IPS-20b (cell line): Measurements from ENCODE around the gene ACTN1.

Experiments used
- H3K27ac ChIP-seq: one replicate; pipeline ENCODE4 v1.5.1; 2013; ENCODE audit warnings: low read length
- H3K27me3 ChIP-seq: 2 replicates; pipeline ENCODE4 v1.6.1; 2013; ENCODE audit warnings: mild to moderate bottlenecking, low read length, inconsistent platforms; ENCODE audit not compliant: insufficient read depth
- H3K36me3 ChIP-seq: 2 replicates; pipeline ENCODE4 v1.6.1; 2013; ENCODE audit warnings: low read depth, mild to moderate bottlenecking, inconsistent platforms, low read length, moderate library complexity; ENCODE audit not compliant: insufficient read depth
- H3K4me1 ChIP-seq: 2 replicates; pipeline ENCODE4 v1.6.1; 2013; ENCODE audit warnings: mild to moderate bottlenecking, control low read depth, inconsistent platforms, low read length, moderate library complexity; ENCODE audit not compliant: insufficient read depth
- H3K4me3 ChIP-seq: 2 replicates; pipeline ENCODE4 v1.5.1; 2013; ENCODE audit warnings: mild to moderate bottlenecking, low read length, inconsistent platforms
- H3K9ac ChIP-seq: 2 replicates; pipeline ENCODE4 v1.6.1; 2013; ENCODE audit warnings: low read depth, mild to moderate bottlenecking, inconsistent platforms, low read length, moderate library complexity
- H3K9me3 ChIP-seq: 2 replicates; pipeline ENCODE4 v1.6.1; 2013; ENCODE audit warnings: mild to moderate bottlenecking, low read depth, low read length, inconsistent platforms; ENCODE audit not compliant: insufficient read depth

The ACTN1 gene

DNA sequence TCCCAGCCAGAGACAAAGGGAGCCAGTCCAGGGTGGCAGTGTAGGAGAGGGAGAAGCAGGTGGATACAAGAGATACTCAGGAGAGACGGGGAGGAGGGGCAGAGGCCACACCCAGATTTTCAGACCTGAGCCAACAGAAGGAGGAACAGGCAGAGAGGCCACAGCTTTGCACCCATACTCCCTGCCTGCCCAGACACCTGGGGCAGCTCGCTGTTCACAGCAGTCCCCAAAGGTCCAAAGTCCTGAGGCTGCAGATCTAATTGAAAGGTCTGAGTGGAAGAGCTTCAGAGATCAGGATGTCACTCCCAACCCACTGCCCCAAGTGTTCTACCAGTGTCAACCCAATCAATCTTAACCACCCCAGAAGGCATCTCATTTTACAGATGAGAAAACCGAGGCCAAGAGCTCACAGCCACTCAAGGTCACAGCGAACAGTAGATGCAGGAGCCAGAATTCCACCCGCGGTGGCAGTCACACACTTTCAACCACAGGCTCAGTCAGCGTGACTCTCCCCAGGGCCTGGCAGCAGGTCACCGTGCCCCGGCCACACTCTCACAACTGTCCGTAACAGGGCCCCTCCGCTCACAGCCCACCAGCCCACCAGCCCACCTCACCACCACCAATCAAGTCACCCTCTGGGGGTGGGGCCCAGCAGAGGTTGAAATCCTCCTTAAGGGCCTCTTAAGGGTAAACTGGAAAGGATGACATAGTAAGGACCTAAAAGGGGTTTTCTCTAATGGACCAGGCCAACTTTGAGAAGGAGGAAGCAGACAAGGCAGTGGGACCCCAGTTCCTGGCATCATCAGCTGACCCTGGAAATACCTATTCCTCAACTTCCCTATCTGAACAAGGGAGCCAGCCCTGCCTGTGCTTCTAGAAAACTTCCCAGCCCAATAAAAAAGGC lies 33.3 kb downstream of the ACTN1 start:
- no peak overlapping the region for H3K27ac ChIP-seq
- H3K9me3 ChIP-seq, result no peaks in the 10 kb centered on the region
- peaks cover 34% of the 10 kb centered on the region for H3K4me1 ChIP-seq
- no peak overlapping the region for H3K4me3 ChIP-seq
- H3K9ac ChIP-seq, result no peak overlapping the region
- peaks cover 9% of the 10 kb centered on the region for H3K36me3 ChIP-seq
- no peaks in the 10 kb centered on the region for H3K27me3 ChIP-seq

DNA sequence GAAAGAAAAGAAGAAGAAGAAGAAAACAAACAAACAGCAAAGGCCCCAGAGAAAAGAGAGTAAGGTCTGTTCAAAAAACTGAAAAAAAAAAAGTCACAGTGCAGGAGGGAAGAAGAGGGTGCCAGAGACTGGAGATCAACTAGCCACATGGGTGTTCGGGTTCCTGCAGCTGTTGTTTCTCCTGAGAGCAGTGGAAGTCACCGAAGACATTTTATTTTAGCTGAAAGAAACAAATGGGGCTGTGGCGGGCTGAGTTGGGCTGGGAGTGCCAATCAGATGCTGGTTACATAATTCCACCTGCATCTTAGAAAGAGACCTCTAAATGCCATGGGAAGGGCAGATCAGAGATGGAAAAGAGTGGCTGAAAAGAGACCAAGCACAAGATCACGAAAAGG lies 33.9 kb downstream of the ACTN1 start:
- Histone ChIP-seq H3K9ac (no peak overlapping the region), H3K36me3 (peaks cover 9% of the 10 kb centered on the region), H3K4me1 (peaks cover 34% of the 10 kb centered on the region), H3K27me3 (no peaks in the 10 kb centered on the region), H3K27ac (no peak overlapping the region), H3K9me3 (no peaks in the 10 kb centered on the region), H3K4me3 (no peak overlapping the region)

DNA sequence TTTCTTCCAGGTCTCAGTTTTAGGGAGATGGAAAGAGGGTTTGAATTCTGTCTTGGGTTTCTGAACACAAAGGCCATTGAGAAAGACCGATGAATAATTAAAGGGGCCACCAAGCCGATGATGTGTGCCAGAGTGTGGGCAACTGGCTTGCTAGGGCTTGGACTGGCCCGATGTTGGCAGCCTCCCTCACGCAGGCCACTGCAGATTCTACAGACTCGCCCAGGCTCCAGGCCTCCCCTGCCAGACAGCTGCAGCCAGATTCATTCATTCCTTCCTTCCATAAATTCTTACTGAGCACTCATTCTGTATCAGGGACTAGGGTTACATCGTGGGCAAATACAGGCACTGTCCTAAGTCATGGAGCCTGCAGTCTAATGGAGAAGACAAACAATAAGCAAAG lies 34.9 kb downstream of the ACTN1 start:
- no peak overlapping the region for H3K27ac ChIP-seq
- H3K36me3 ChIP-seq, result peaks cover 9% of the 10 kb centered on the region
- no peaks in the 10 kb centered on the region for H3K27me3 ChIP-seq
- no peaks in the 10 kb centered on the region for H3K9me3 ChIP-seq
- H3K4me1 ChIP-seq, result peaks cover 40% of the 10 kb centered on the region
- H3K9ac ChIP-seq, result no peak overlapping the region
- no peak overlapping the region for H3K4me3 ChIP-seq

DNA sequence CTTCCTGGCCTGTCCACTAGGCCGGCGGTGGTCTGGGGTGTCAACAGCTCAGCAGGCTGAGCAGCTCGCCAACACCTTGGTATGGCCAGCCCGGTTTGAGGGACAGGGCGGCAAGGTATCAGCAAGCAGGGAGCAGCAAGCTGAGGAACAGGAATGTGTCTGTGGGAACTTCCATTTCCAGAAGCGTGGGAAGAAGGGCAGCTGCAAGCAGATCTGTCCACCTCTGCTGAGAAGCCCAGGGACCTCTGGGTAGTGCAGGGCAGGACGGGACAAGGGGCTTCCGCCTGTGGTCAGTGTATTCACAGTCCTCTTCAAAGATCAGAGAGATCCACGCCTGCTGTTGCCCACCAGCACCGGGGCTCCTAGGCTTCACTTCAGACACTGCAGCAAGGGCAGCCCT lies 36.0 kb downstream of the ACTN1 start:
- Histone ChIP-seq H3K9me3 (no peaks in the 10 kb centered on the region), H3K36me3 (peaks cover 9% of the 10 kb centered on the region), H3K27me3 (no peaks in the 10 kb centered on the region), H3K9ac (no peak overlapping the region), H3K4me3 (no peak overlapping the region), H3K4me1 (peaks cover 45% of the 10 kb centered on the region), H3K27ac (no peak overlapping the region)

DNA sequence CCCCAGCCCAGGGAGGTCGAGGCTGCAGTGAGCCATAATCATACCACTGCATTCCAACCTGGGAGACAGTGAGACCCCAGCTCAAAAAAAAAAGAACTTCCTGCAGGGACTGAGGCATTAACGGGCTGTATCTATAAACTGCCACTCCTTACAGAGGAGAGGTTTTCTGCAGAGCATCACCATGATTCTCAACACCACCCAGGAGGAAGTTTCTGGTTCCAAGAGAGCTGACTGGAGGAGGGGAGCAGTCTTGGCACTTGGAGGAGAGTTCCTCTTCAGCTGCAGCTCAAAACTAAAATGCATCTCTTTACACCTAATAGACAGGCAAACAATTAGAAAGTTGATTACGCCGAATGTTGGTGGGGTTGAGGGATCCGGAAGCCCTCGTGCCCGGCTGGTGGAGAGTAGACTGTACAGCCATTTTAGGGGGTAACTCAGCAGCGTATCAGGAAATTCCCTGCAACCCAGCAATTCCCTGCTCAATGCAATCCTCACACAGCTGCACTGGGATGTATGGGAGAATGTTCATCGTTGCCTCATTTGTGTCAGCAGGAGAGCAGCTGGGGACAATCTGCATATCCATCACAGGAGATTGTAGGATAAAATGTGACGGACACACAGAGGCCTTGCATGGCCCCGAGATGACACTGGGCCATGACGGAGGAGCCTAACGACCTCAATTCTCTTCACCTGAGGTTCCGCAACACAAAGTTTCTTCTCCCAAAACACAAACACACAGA lies 36.6 kb downstream of the ACTN1 start:
- Histone ChIP-seq H3K36me3 (peaks cover 9% of the 10 kb centered on the region), H3K4me1 (peaks cover 48% of the 10 kb centered on the region), H3K9ac (no peak overlapping the region), H3K27ac (no peak overlapping the region), H3K4me3 (no peak overlapping the region), H3K9me3 (no peaks in the 10 kb centered on the region), H3K27me3 (no peaks in the 10 kb centered on the region)

DNA sequence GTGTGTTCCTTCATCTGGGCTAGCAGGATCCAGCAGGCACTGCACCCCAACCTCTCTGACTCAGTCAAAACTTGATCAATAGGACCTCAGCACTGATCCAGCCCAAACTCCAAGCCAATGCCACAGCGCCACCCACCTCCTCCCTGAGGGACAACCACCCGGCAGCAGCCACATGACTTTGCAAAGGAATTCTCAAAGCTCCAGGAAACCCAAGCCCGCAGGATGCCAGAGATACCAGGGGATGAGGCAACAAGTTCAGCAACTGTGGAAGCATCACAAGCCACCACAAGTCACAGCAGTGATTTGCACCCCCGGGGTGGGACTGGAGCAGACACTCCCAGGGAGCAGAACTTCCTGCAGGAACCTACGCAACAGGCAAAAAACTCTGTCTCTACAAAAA lies 37.3 kb downstream of the ACTN1 start:
- Histone ChIP-seq H3K4me1 (peaks cover 49% of the 10 kb centered on the region), H3K36me3 (peaks cover 9% of the 10 kb centered on the region), H3K4me3 (no peak overlapping the region), H3K27me3 (no peaks in the 10 kb centered on the region), H3K9me3 (no peaks in the 10 kb centered on the region), H3K9ac (no peak overlapping the region), H3K27ac (no peak overlapping the region)

DNA sequence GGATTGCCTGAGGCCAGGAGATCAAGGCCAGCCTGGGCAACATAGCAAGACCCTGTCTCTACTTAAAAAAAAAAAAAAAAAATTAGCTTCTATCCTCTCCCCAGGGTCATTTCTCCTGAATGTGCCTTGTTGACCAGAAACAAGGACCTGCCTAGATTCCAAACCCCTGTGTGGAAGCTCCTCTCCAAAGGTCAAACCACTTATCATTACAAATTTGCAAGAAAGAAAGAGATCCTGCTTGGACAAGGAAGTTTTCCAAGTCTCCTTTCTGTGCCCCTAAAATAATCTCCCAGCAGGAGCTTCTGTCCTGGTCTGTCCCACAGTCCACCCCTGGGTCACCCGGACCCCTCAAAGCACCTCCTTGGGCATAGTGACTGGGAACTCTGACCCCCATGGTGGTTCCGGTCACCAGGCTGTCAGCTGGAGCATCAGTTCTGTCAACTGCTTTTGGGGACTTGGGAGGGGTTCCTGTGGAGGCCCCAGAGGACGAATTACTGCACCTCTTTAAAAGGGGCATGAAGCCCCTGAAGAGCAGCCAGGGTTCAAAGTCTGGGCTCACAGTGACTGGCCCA lies 38.4 kb downstream of the ACTN1 start:
- Histone ChIP-seq H3K36me3 (peaks cover 9% of the 10 kb centered on the region), H3K9me3 (no peaks in the 10 kb centered on the region), H3K9ac (no peak overlapping the region), H3K4me3 (no peak overlapping the region), H3K27ac (no peak overlapping the region), H3K4me1 (peaks cover 48% of the 10 kb centered on the region), H3K27me3 (no peaks in the 10 kb centered on the region)

DNA sequence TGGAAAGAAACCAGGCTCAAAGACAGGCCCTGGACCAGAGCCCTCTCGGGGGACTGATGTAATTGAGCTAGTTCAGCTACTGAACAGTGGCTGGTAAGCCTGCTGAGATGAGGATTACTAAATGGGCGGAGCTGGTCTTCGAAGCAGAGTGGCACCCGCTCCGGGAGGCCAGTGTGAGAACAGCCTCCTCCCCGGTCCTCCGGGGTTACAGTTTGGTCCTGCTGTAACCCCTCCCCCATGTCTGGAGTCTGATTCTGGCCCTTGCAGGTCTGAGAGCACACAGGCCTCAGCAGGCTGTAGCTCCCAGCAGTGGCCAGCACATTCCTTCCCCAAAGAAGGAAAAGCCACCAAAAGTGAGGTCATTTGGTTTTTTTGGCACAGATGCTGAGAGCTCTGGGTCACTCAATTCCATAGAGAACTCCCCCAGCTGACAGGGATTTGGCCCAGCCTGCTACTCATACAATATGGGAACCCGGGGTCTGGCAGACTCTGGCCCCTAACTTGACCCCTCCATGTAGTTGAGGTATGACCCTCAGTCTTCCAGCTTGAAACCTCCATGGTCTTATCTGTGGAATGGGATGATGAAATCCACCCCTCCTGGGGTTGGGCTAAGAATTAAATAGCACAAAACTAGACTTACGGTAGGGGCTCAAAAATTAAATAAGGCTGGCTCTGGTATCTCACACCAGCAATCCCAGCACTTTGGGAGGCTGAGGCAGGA lies 39.0 kb downstream of the ACTN1 start:
- Histone ChIP-seq H3K9me3 (no peaks in the 10 kb centered on the region), H3K4me3 (no peak overlapping the region), H3K9ac (no peak overlapping the region), H3K4me1 (peaks cover 44% of the 10 kb centered on the region), H3K27me3 (no peaks in the 10 kb centered on the region), H3K27ac (no peak overlapping the region), H3K36me3 (peaks cover 9% of the 10 kb centered on the region)

DNA sequence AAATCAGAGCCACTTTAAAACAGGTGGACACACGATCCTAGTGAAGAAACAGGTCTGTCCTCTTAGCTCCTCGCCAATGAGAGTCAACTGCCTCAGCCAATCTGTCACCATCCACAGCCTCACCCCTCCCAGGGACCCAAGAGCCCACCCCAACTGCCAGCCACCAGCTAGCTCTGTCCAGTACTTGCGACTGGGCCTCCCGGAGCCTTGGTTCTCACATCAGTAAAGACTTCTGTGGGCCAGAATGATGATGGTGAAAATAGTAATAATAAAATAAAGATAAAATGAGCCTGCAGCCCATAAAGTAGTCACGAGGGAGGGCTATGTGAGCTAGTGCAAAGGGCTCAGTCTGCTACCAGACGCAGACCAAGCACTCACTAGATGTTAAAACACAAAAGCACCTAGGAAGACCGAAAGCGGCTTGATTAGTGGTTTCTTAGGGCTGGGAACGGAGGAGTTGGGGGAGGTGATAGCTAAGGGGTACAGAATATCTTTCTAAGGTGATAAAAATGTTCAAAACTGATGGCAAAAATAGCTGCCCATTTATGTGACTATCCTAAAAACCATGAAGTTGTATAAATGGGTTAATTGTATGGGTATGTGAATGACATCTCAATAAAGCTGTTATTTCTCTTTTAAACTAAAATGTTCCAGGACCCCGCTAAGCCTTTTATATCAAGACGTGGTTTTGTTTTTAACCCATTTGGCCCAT lies 39.8 kb downstream of the ACTN1 start:
- H3K9me3 ChIP-seq, result no peaks in the 10 kb centered on the region
- H3K27ac ChIP-seq, result no peak overlapping the region
- H3K27me3 ChIP-seq, result no peaks in the 10 kb centered on the region
- peaks cover 44% of the 10 kb centered on the region for H3K4me1 ChIP-seq
- no peak overlapping the region for H3K4me3 ChIP-seq
- peaks cover 9% of the 10 kb centered on the region for H3K36me3 ChIP-seq
- no peak overlapping the region for H3K9ac ChIP-seq

DNA sequence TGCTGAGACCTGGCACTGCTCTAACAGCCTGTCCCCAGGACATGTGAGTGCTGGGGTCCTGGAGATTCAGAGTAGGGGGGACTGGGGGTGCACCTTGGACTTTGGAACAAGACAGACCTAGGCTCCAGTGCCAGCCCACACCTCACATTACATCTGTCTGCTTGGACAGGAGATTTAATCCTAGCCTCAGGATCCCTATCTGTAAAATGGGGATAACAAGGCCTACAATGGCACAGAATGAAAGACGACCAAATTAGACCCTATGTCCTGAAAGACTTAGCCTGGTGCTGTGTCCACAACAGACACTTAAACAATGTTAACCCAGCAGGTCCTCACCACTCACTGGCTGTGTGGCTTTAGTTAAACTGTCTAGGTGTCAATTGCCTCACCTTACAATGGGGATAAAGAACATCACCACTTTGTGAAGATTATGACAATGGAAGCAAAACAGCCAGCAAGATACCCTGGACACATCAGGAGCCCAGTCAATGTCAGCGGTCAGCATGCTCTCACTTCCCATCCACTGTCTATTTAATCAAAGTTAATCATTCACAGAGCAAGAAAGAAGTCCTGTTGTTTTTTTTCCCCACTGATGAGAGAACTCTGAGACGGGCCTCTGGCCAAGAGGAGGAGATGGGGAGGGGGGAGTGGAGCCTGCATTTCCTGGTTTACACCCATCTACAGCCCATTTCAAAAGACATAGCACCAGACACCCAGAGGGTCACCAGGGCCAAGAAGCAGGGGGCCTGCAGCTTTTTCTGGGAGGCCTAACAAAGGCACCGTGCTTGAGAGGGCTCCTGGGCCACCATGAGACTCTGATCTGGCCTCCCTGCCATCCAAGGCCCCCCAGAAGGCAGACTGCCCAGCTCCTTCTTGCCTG lies 40.6 kb downstream of the ACTN1 start:
- Histone ChIP-seq H3K4me1 (peaks cover 41% of the 10 kb centered on the region), H3K9ac (no peak overlapping the region), H3K4me3 (no peak overlapping the region), H3K27me3 (no peaks in the 10 kb centered on the region), H3K9me3 (no peaks in the 10 kb centered on the region), H3K36me3 (peaks cover 12% of the 10 kb centered on the region), H3K27ac (no peak overlapping the region)
